ENCODE results near the gene ELP1. TPM values are rescaled to one million over a fixed set of nuclear protein-coding genes. Genes with fewer than 3 reads are reported as not detected.

Gene ELP1
- total and polyA plus RNA-seq, 2 of the 4 experiments (the other 2 are of a cell fraction), result 20.0 to 43.2 TPM

DNA sequence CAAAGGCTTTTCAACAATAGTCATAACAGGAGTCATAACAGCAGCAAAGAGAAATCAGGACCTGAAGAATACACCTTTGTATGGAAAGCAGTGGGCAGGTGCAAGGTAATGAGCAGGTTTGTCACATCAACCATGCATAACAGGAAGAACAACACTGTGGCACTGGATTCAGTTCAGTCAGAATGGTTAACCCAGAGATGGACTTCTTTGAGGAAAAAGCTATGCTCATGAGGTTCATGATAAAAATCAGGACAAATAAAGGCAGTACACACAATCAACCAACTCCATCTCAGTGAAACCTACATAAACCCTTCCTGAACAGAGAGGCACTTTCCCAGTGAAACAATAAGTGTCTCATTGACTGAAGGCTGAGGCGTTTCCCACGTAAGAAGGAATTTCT, 27.2 kb upstream of the ELP1 start:
- Histone ChIP-seq H4K20me1 (ENCODE audit: insufficient read depth, low read length) (no peaks in the 10 kb centered on the region), H2AK9ac (replicated peaks; ENCODE audit: low read depth, low read length, poor library complexity) (no peak overlapping the region), H4K8ac (ENCODE audit: low read depth in 2 of 2, low read length in 2 of 2) (no peak overlapping the region), H2BK15ac (ENCODE audit: low read depth, low read length) (no peak overlapping the region), H2AK5ac (ENCODE audit: low read depth, low read length) (no peak overlapping the region), H3K4me1 (ENCODE audit: control insufficient read depth, insufficient read depth, low read length) (no peaks in the 10 kb centered on the region), H3K27ac (ENCODE audit: insufficient read depth, low read length) (no peak overlapping the region), H3K27me3 (ENCODE audit: control insufficient read depth, insufficient read depth, low read length) (no peaks in the 10 kb centered on the region), H3K36me3 (ENCODE audit: control insufficient read depth, insufficient read depth, low read length) (peaks cover 3% of the 10 kb centered on the region; the same call in 1 of the 2 replicates), H3K9ac (ENCODE audit: low read depth, low read length) (no peak overlapping the region), H3K23ac (ENCODE audit: low read depth, low read length) (no peak overlapping the region), H3K4me2 (ENCODE audit: low read depth, low read length) (no peak overlapping the region), H2AFZ (replicated peaks; ENCODE audit: low read length, poor library complexity) (no peak overlapping the region), H4K91ac (ENCODE audit: insufficient read depth, low read depth, low read length) (no peak overlapping the region), H3K4ac (ENCODE audit: low read depth, low read length) (no peak overlapping the region), H4K5ac (ENCODE audit: low read depth, low read length) (no peak overlapping the region), H3K4me3 (ENCODE audit: insufficient read depth, low read depth, low read length) (no peak overlapping the region), H2BK20ac (ENCODE audit: low read depth, low read length) (no peak overlapping the region), H3K14ac (replicated peaks; ENCODE audit: low read depth, low read length) (no peak overlapping the region), H3K18ac (ENCODE audit: low read depth, low read length) (no peak overlapping the region), H2BK120ac (ENCODE audit: low read depth, low read length) (no peak overlapping the region), H2BK5ac (ENCODE audit: low read depth, low read length, poor library complexity, severe bottlenecking) (no peak overlapping the region), H3K9me3 (ENCODE audit: control insufficient read depth, insufficient read depth, low read length) (no peaks in the 10 kb centered on the region), H3K56ac (ENCODE audit: extremely low read depth, insufficient read depth, low read length) (no peak overlapping the region), H3K79me1 (ENCODE audit: low read depth in 1 of 2, low read length in 2 of 2) (peaks cover 0 to 2% of the 10 kb centered on the region in 2 experiments; a peak in 2 of 4 replicates), H3K9me1 (ENCODE audit: insufficient read depth, low read length) (peaks cover 7% of the 10 kb centered on the region; the same call in 1 of the 2 replicates)
- TF ChIP-seq RCOR1 (IDR thresholded peaks at IDR 0.05; ENCODE audit: insufficient replicate concordance, low read length) (no peak), CEBPB (IDR thresholded peaks at IDR 0.05; ENCODE audit: low read depth, low read length) (no peak), MXI1 (IDR thresholded peaks at IDR 0.05; ENCODE audit: borderline replicate concordance, low read depth, low read length) (no peak), SMC3 (IDR thresholded peaks at IDR 0.05; ENCODE audit: low read depth, low read length) (no peak), NFE2L2 (IDR thresholded peaks at IDR 0.05; ENCODE audit: low read depth, low read length) (no peak), RFX5 (IDR thresholded peaks at IDR 0.05; ENCODE audit: low read depth, low read length) (no peak), MAFK (IDR thresholded peaks at IDR 0.05; ENCODE audit: low read depth, low read length) (no peak), RAD21 (IDR thresholded peaks at IDR 0.05; ENCODE audit: low read length) (no peak), FOS (IDR thresholded peaks at IDR 0.05; ENCODE audit: low read depth, low read length) (no peak), MAZ (IDR thresholded peaks at IDR 0.05; ENCODE audit: borderline replicate concordance, low read depth, low read length) (no peak), CHD1 (IDR thresholded peaks at IDR 0.05; ENCODE audit: low read depth, low read length) (no peak), POLR2A (IDR thresholded peaks at IDR 0.05; ENCODE audit: low read depth, low read length) (no peak), BHLHE40 (IDR thresholded peaks at IDR 0.05; ENCODE audit: low read depth, low read length) (no peak)
- TF ChIP-seq, protein P1, sequence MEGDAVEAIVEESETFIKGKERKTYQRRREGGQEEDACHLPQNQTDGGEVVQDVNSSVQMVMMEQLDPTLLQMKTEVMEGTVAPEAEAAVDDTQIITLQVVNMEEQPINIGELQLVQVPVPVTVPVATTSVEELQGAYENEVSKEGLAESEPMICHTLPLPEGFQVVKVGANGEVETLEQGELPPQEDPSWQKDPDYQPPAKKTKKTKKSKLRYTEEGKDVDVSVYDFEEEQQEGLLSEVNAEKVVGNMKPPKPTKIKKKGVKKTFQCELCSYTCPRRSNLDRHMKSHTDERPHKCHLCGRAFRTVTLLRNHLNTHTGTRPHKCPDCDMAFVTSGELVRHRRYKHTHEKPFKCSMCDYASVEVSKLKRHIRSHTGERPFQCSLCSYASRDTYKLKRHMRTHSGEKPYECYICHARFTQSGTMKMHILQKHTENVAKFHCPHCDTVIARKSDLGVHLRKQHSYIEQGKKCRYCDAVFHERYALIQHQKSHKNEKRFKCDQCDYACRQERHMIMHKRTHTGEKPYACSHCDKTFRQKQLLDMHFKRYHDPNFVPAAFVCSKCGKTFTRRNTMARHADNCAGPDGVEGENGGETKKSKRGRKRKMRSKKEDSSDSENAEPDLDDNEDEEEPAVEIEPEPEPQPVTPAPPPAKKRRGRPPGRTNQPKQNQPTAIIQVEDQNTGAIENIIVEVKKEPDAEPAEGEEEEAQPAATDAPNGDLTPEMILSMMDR (conservative IDR thresholded peaks at IDR 0.05; ENCODE audit: low read depth, low read length), result no peak
- TF ChIP-seq, protein P2, sequence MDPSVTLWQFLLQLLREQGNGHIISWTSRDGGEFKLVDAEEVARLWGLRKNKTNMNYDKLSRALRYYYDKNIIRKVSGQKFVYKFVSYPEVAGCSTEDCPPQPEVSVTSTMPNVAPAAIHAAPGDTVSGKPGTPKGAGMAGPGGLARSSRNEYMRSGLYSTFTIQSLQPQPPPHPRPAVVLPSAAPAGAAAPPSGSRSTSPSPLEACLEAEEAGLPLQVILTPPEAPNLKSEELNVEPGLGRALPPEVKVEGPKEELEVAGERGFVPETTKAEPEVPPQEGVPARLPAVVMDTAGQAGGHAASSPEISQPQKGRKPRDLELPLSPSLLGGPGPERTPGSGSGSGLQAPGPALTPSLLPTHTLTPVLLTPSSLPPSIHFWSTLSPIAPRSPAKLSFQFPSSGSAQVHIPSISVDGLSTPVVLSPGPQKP (IDR thresholded peaks at IDR 0.05; ENCODE audit: borderline replicate concordance, low read depth, low read length), result no peak
- TF ChIP-seq, protein P3, sequence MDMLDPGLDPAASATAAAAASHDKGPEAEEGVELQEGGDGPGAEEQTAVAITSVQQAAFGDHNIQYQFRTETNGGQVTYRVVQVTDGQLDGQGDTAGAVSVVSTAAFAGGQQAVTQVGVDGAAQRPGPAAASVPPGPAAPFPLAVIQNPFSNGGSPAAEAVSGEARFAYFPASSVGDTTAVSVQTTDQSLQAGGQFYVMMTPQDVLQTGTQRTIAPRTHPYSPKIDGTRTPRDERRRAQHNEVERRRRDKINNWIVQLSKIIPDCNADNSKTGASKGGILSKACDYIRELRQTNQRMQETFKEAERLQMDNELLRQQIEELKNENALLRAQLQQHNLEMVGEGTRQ (IDR thresholded peaks at IDR 0.05; ENCODE audit: low read depth, low read length), result no peak
- ChIA-PET CTCF (interaction anchor here (1.1 kb wide), 1 partner anchor 10 kb away, joined by 3 read pairs; no protein-coding TSS in a partner anchor), POLR2A (ENCODE audit: unreplicated experiment) (no interaction called here)
- in situ Hi-C loops (cut with MboI; ENCODE audit: low sequenced_read_pairs), result no loop called here
- ATAC-seq (ENCODE audit: low read depth) (no peak), DNase-seq (no peak)
- dilution Hi-C loops (cut with HindIII; ENCODE audit: low sequenced_read_pairs, unreplicated experiment), result no loop called here
- intact Hi-C loops (cut with micrococcal nuclease), result no loop called here
- no TSS peak for BruUV-seq (replicated peaks)
- no CpG with 5 or more reads among the region's 2 CpGs for WGBS, 2 experiments (ENCODE audit: extremely low coverage in 2 of 2, insufficient read length in 1 of 2)
